ENCODE measurements around the gene SGIP1. TPM values are rescaled to one million over a fixed set of nuclear protein-coding genes. Genes with fewer than 3 reads are reported as not detected.

The SGIP1 gene
- total and polyA plus RNA-seq, 7 experiments from 2014 or later, result not detected

- Mint-ChIP-seq H3K36me3 (no peaks in the 10 kb centered on the region), H3K4me3 (no peak overlapping the region), H3K27me3 (peaks cover 34 to 72% (median 41%) of the 10 kb centered on the region in 5 donors), H3K27ac (no peak overlapping the region), H3K9me3 (no peaks in the 10 kb centered on the region), H3K4me1 (peaks cover 7 to 18% (median 11%) of the 10 kb centered on the region in 7 donors)
- Histone ChIP-seq H3K27me3 (ENCODE audit: control insufficient read depth in 2 of 2, insufficient read depth in 2 of 2, low read length in 2 of 2) (no peaks in the 10 kb centered on the region), H3K9me3 (ENCODE audit: control insufficient read depth in 2 of 3, low read length in 3 of 3) (no peaks in the 10 kb centered on the region), H3K36me3 (ENCODE audit: control insufficient read depth in 2 of 3, insufficient read depth in 3 of 3, low read length in 3 of 3) (no peaks in the 10 kb centered on the region), H3K27ac (ENCODE audit: low read depth, low read length) (no peak overlapping the region), H3K4me3 (ENCODE audit: low read length) (no peak overlapping the region), H3K4me1 (ENCODE audit: control insufficient read depth in 2 of 2, insufficient read depth in 2 of 2, low read length in 2 of 2) (peaks cover 0 to 11% of the 10 kb centered on the region in 2 donors)
- no peak for DNase-seq
- intact Hi-C loops (cut with micrococcal nuclease), result no loop called here
- ChIA-PET CTCF (interaction anchor here (1.3 kb wide), 1 partner anchor 402 kb away, joined by 4 read pairs; no protein-coding TSS in a partner anchor), POLR2A (interaction anchor here (0.7 kb wide), 1 partner anchor 54 kb away, joined by 3 read pairs; no protein-coding TSS in a partner anchor)
- ATAC-seq, result no peak
Observed at GRCh38 chr1:66747501-66747900, 213.5 kb downstream of the SGIP1 start.

DNA sequence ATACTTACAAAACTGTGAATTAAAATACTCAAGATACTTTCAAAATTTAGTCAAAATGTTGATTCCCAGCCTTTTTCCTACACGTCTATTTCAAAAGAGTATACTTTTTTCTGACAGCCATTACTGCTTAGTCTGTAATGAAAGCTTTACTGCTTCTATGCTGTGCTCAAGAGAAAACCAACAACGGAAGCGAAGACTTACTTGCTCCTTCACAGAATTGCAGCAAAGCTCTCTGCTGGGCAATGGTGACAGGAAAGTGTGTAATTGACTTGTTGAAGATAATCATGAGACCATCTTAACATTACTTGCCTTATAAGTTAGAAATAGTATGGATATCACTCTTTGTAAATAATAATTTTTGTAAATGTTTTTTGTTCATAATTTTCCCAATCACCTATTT, 216.6 kb downstream of the SGIP1 start:
- H3K4me1 Mint-ChIP-seq, result peaks cover 12 to 26% (median 17%) of the 10 kb centered on the region in 7 donors
- DNase-seq, result peak in 1 of 9 donors; percentile 15
- peaks cover 57 to 86% (median 59%) of the 10 kb centered on the region in 5 donors for H3K27me3 Mint-ChIP-seq
- H3K27ac ChIP-seq (ENCODE audit: low read depth, low read length), result no peak overlapping the region
- ChIA-PET CTCF (no interaction called here), POLR2A (no interaction called here)
- no peak overlapping the region for H3K4me3 ChIP-seq (ENCODE audit: low read length)
- ATAC-seq, result no peak
- H3K9me3 ChIP-seq (ENCODE audit: control insufficient read depth in 2 of 3, low read length in 3 of 3), result no peaks in the 10 kb centered on the region
- H3K27ac Mint-ChIP-seq, result peak overlapping the region in 1 of 9 donors; percentile 43
- H3K4me3 Mint-ChIP-seq, result no peak overlapping the region
- no peaks in the 10 kb centered on the region for H3K36me3 Mint-ChIP-seq
- H3K36me3 ChIP-seq (ENCODE audit: control insufficient read depth in 2 of 3, insufficient read depth in 3 of 3, low read length in 3 of 3), result no peaks in the 10 kb centered on the region
- intact Hi-C loops (cut with micrococcal nuclease), result no loop called here
- H3K4me1 ChIP-seq (ENCODE audit: control insufficient read depth in 2 of 2, insufficient read depth in 2 of 2, low read length in 2 of 2), result peaks cover 0 to 11% of the 10 kb centered on the region in 2 donors
- no peaks in the 10 kb centered on the region for H3K9me3 Mint-ChIP-seq
- H3K27me3 ChIP-seq (ENCODE audit: control insufficient read depth in 2 of 2, insufficient read depth in 2 of 2, low read length in 2 of 2), result peaks cover 0 to 3% of the 10 kb centered on the region in 2 donors

GRCh38 chr1:66751160-66751559, 217.2 kb downstream of the SGIP1 start:
- Histone ChIP-seq H3K27ac (ENCODE audit: low read depth, low read length) (no peak overlapping the region), H3K9me3 (ENCODE audit: control insufficient read depth in 2 of 3, low read length in 3 of 3) (no peaks in the 10 kb centered on the region), H3K36me3 (ENCODE audit: control insufficient read depth in 2 of 3, insufficient read depth in 3 of 3, low read length in 3 of 3) (no peaks in the 10 kb centered on the region), H3K27me3 (ENCODE audit: control insufficient read depth in 2 of 2, insufficient read depth in 2 of 2, low read length in 2 of 2) (peaks cover 0 to 3% of the 10 kb centered on the region in 2 donors), H3K4me1 (ENCODE audit: control insufficient read depth in 2 of 2, insufficient read depth in 2 of 2, low read length in 2 of 2) (peaks cover 0 to 11% of the 10 kb centered on the region in 2 donors), H3K4me3 (ENCODE audit: low read length) (no peak overlapping the region)
- Mint-ChIP-seq H3K27ac (no peak overlapping the region), H3K4me3 (peak overlapping the region in 3 of 10 donors; percentile 7 to 70 (median 68)), H3K4me1 (peaks cover 12 to 26% (median 17%) of the 10 kb centered on the region in 7 donors), H3K36me3 (no peaks in the 10 kb centered on the region), H3K9me3 (no peaks in the 10 kb centered on the region), H3K27me3 (peaks cover 57 to 84% (median 59%) of the 10 kb centered on the region in 5 donors)
- no peak for DNase-seq
- POLR2A ChIA-PET, result interaction anchor here (0.6 kb wide), 1 partner anchor 464 kb away, joined by 3 read pairs; no protein-coding TSS in a partner anchor
- ATAC-seq, result no peak
- intact Hi-C loops (cut with micrococcal nuclease), result no loop called here
- CTCF ChIA-PET, result no interaction called here

DNA sequence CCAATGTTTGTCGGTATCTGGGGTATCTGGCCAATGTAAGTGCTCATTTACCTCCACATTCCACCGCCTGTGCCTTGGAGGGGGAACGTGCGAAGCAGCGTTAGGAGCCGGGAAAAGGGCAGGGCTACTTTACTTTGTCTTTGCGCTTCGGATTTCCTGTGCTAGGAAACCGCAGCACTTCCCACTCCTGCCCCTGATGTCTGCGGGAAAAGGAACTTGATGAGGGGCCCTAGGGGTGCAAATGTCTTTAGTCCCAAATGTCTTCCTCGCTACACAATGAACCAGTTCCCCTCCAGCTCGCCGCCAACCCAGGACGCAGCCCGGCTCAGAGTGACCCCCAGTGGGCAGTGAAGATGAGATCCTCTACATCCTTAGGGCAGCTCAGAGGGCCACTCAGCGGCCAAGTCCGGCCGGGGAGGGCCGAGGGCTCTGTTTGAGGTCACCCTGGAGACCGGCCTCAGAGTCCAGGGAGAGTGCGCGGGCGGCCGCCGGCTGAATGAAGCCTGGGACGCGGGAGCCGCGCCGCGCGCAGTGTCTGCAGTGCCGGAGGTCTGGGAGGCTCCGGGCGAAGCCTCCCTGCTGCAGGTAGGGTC, 218.1 kb downstream of the SGIP1 start, which contains the start of gene DYNLT5:
TSS of gene DYNLT5 (plus strand) at position 460 of the 593 bp plus-strand sequence. CDS start 2,200 bp downstream, outside the sequence.
- H3K27ac Mint-ChIP-seq, result no peak within 1 kb of the TSS
- peaks cover 0 to 1% (median 0%) of the 10 kb centered on the region in 11 donors for H3K9me3 Mint-ChIP-seq
- ChIA-PET CTCF (no interaction called here), POLR2A (interaction anchor here (0.6 kb wide), 1 partner anchor 463 kb away, joined by 3 read pairs; no protein-coding TSS in a partner anchor)
- peaks cover 0 to 3% of the 10 kb centered on the region in 2 donors for H3K27me3 ChIP-seq (ENCODE audit: control insufficient read depth in 2 of 2, insufficient read depth in 2 of 2, low read length in 2 of 2)
- H3K36me3 Mint-ChIP-seq, result no peaks in the 10 kb centered on the region
- DNase-seq, result peak in 1 of 9 donors; percentile 10
- peaks cover 12 to 26% (median 17%) of the 10 kb centered on the region in 7 donors for H3K4me1 Mint-ChIP-seq
- H3K4me3 ChIP-seq (ENCODE audit: low read length), result peak within 1 kb of the TSS; percentile 8
- H3K4me1 ChIP-seq (ENCODE audit: control insufficient read depth in 2 of 2, insufficient read depth in 2 of 2, low read length in 2 of 2), result peaks cover 0 to 11% of the 10 kb centered on the region in 2 donors
- no peaks in the 10 kb centered on the region for H3K9me3 ChIP-seq (ENCODE audit: control insufficient read depth in 2 of 3, low read length in 3 of 3)
- peak within 1 kb of the TSS; percentile 33 to 82 (median 65) for H3K4me3 Mint-ChIP-seq
- peaks cover 51 to 82% (median 60%) of the 10 kb centered on the region in 5 donors for H3K27me3 Mint-ChIP-seq
- no peaks in the 10 kb centered on the region for H3K36me3 ChIP-seq (ENCODE audit: control insufficient read depth in 2 of 3, insufficient read depth in 3 of 3, low read length in 3 of 3)
- peak; percentile 82 for ATAC-seq
- intact Hi-C loops (cut with micrococcal nuclease), result no loop called here
- no peak within 1 kb of the TSS for H3K27ac ChIP-seq (ENCODE audit: low read depth, low read length)

- H3K27ac ChIP-seq (ENCODE audit: low read depth, low read length), result no peak overlapping the region
- DNase-seq (no peak), ATAC-seq (peak; percentile 50)
- ChIA-PET CTCF (interaction anchor here (0.6 to 1.5 kb wide), 2 partner anchors 14 to 1801 kb away, joined by 5 to 8 read pairs; no protein-coding TSS in a partner anchor), POLR2A (interaction anchor here (1.0 kb wide), 1 partner anchor 38 kb away, joined by 3 read pairs; no protein-coding TSS in a partner anchor)
- peaks cover 0 to 11% of the 10 kb centered on the region in 2 donors for H3K4me1 ChIP-seq (ENCODE audit: control insufficient read depth in 2 of 2, insufficient read depth in 2 of 2, low read length in 2 of 2)
- H3K36me3 ChIP-seq (ENCODE audit: control insufficient read depth in 2 of 3, insufficient read depth in 3 of 3, low read length in 3 of 3), result no peaks in the 10 kb centered on the region
- peaks cover 12 to 26% (median 17%) of the 10 kb centered on the region in 7 donors for H3K4me1 Mint-ChIP-seq
- peak overlapping the region; percentile 5 to 82 (median 65) for H3K4me3 Mint-ChIP-seq
- H3K36me3 Mint-ChIP-seq, result no peaks in the 10 kb centered on the region
- H3K27me3 Mint-ChIP-seq, result peaks cover 51 to 77% (median 58%) of the 10 kb centered on the region in 5 donors
- peaks cover 0 to 1% (median 0%) of the 10 kb centered on the region in 11 donors for H3K9me3 Mint-ChIP-seq
- H3K27me3 ChIP-seq (ENCODE audit: control insufficient read depth in 2 of 2, insufficient read depth in 2 of 2, low read length in 2 of 2), result peaks cover 0 to 3% of the 10 kb centered on the region in 2 donors
- intact Hi-C loops (cut with micrococcal nuclease), result no loop called here
- H3K27ac Mint-ChIP-seq, result no peak overlapping the region
- H3K9me3 ChIP-seq (ENCODE audit: control insufficient read depth in 2 of 3, low read length in 3 of 3), result no peaks in the 10 kb centered on the region
- peak overlapping the region; percentile 8 for H3K4me3 ChIP-seq (ENCODE audit: low read length)
Observed at GRCh38 chr1:66752671-66753371, 218.9 kb downstream of the SGIP1 start.

- Mint-ChIP-seq H3K4me3 (no peak overlapping the region), H3K27me3 (peaks cover 19 to 38% (median 28%) of the 10 kb centered on the region in 5 donors), H3K36me3 (no peaks in the 10 kb centered on the region), H3K4me1 (peaks cover 0 to 5% (median 4%) of the 10 kb centered on the region in 7 donors), H3K9me3 (peaks cover 0 to 3% (median 0%) of the 10 kb centered on the region in 11 donors), H3K27ac (no peak overlapping the region)
- no peak for ATAC-seq
- H3K4me3 ChIP-seq (ENCODE audit: low read length), result no peak overlapping the region
- ChIA-PET CTCF (interaction anchor here (0.7 to 1.1 kb wide), 3 partner anchors 391 to 995 kb away, joined by 3 to 6 read pairs (median 4); no protein-coding TSS in a partner anchor), POLR2A (interaction anchor here (0.7 kb wide), 1 partner anchor 458 kb away, joined by 3 read pairs; no protein-coding TSS in a partner anchor)
- no peaks in the 10 kb centered on the region for H3K4me1 ChIP-seq (ENCODE audit: control insufficient read depth in 2 of 2, insufficient read depth in 2 of 2, low read length in 2 of 2)
- no peaks in the 10 kb centered on the region for H3K36me3 ChIP-seq (ENCODE audit: control insufficient read depth in 2 of 3, insufficient read depth in 3 of 3, low read length in 3 of 3)
- DNase-seq, result no peak
- intact Hi-C loops (cut with micrococcal nuclease), result no loop called here
- H3K27me3 ChIP-seq (ENCODE audit: control insufficient read depth in 2 of 2, insufficient read depth in 2 of 2, low read length in 2 of 2), result peaks cover 0 to 3% of the 10 kb centered on the region in 2 donors
- H3K27ac ChIP-seq (ENCODE audit: low read depth, low read length), result no peak overlapping the region
- no peaks in the 10 kb centered on the region for H3K9me3 ChIP-seq (ENCODE audit: control insufficient read depth in 2 of 3, low read length in 3 of 3)
Observed at GRCh38 chr1:66757722-66758240, 223.8 kb downstream of the SGIP1 start.
